Breast epithelium (tissue), 4 donors: Measurements from ENCODE around the gene TTC28. TPM values are rescaled to one million over a fixed set of nuclear protein-coding genes. Genes with fewer than 3 reads are reported as not detected.

Source experiments
- DNase-seq, 2 donors: peaks; one replicate each; pipeline ENCODE4 v3.0.0-alpha.2; 2019; ENCODE audit warnings: low spot score in 2 of 2
- H3K27ac ChIP-seq, 2 donors: fragments of 200-600 bp; sonication (generic) in 1 of 2; one replicate each; pipeline ENCODE4 v1.5.1; 2016 to 2019; ENCODE audit warnings: mild to moderate bottlenecking in 1 of 2
- H3K27me3 ChIP-seq, 2 donors: fragments of 200-600 bp; sonication (generic) in 1 of 2; one replicate each; pipeline versions ENCODE4 v1.5.1 to v1.6.0; 2017 to 2019; ENCODE audit warnings: control low read depth in 1 of 2, mild to moderate bottlenecking in 1 of 2
- H3K36me3 ChIP-seq: fragments of 200-600 bp; one replicate; pipeline ENCODE4 v1.5.1; 2019
- H3K4me1 ChIP-seq, 2 donors: fragments of 200-600 bp; sonication (generic); one replicate each; pipeline ENCODE4 v1.5.1; 2016 to 2019; ENCODE audit warnings: control low read depth in 1 of 2
- H3K4me3 ChIP-seq, 3 donors: fragments of 200-600 bp; sonication (generic); 1 replicate in 2 of 3; 2 replicates in 1 of 3; pipeline ENCODE4 v1.5.1; 2016 to 2019; ENCODE audit warnings: mild to moderate bottlenecking in 3 of 3, moderate library complexity in 2 of 3
- H3K9me3 ChIP-seq, 2 donors: fragments of 200-600 bp; sonication (generic) in 1 of 2; one replicate each; pipeline ENCODE4 v1.5.1; 2016 to 2019; ENCODE audit warnings: control low read depth in 1 of 2
- CTCF ChIP-seq, 3 donors: fragments of 450-650 bp; IDR thresholded peaks; one replicate each; pipeline ENCODE4 v1.5.1; 2016 to 2017; ENCODE audit warnings: antibody characterized with exemption in 3 of 3, mild to moderate bottlenecking in 3 of 3, moderate library complexity in 3 of 3
- POLR2A ChIP-seq: fragments of 450-650 bp; IDR thresholded peaks from one replicate; pipeline ENCODE4 v1.6.1; 2016; ENCODE audit warnings: antibody characterized with exemption, mild to moderate bottlenecking, moderate library complexity
- POLR2AphosphoS5 ChIP-seq, 3 donors: sonication (generic); formaldehyde crosslinking; IDR thresholded peaks; one replicate each; pipeline ENCODE4 v1.6.1; 2017; ENCODE audit warnings: antibody characterized with exemption in 3 of 3
- intact Hi-C: fragments of 100-400 bp; cut with DNase I; formaldehyde crosslinking; loops from one replicate; pipeline ENCODE4 v1.15.1; 2023; ENCODE audit warnings: low total_unique reads
- total RNA-seq, 3 donors: library from RNA; depleted of rRNA; stranded (reverse); fragments of >200 nt; gene quantifications; one replicate each; pipeline ENCODE4 v1.1.0, GENCODE V29; 2016

The TTC28 gene
- total RNA-seq, 3 donors from 2014 or later, result 33.5 to 43.3 (median 40.2) TPM

DNA sequence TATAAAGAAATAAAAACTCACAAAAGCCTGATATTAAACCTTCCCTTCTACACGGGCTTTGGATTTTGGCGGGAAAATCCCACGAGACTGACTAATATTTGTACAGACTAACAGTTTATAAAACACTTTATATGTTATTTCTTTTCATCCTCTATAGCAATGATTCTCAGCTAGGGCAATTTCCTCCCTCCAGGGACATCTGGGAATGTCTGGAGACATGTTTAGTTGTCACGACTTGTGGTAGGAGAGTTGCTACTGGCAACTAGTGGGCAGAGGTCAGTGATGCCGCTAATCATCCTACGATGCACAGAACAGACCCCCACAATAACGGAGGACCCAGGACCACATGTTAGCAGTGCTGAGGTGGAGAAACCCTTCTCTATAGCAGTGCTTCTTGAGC, 455.8 kb downstream of the TTC28 start:
- no peak for DNase-seq
- Histone ChIP-seq H3K4me1 (no peaks in the 10 kb centered on the region), H3K27me3 (no peaks in the 10 kb centered on the region), H3K4me3 (no peak overlapping the region), H3K36me3 (no peaks in the 10 kb centered on the region), H3K9me3 (no peaks in the 10 kb centered on the region), H3K27ac (no peak overlapping the region)
- intact Hi-C loops, result no loop called here
- TF ChIP-seq POLR2AphosphoS5 (IDR thresholded peaks at IDR 0.05) (no peak), POLR2A (no peak), CTCF (IDR thresholded peaks at IDR 0.05) (no peak)

GRCh38 chr22:28222976-28223745, 456.5 kb downstream of the TTC28 start:
- Histone ChIP-seq H3K9me3 (no peaks in the 10 kb centered on the region), H3K4me3 (no peak overlapping the region), H3K27ac (no peak overlapping the region), H3K27me3 (no peaks in the 10 kb centered on the region), H3K36me3 (no peaks in the 10 kb centered on the region), H3K4me1 (no peaks in the 10 kb centered on the region)
- TF ChIP-seq POLR2AphosphoS5 (IDR thresholded peaks at IDR 0.05), result no peak
- no peak for TF ChIP-seq CTCF (IDR thresholded peaks at IDR 0.05)
- TF ChIP-seq POLR2A, result no peak
- intact Hi-C loops, result no loop called here
- DNase-seq, result no peak

- Histone ChIP-seq H3K4me1 (no peaks in the 10 kb centered on the region), H3K27me3 (no peaks in the 10 kb centered on the region), H3K4me3 (no peak overlapping the region), H3K27ac (no peak overlapping the region), H3K36me3 (no peaks in the 10 kb centered on the region), H3K9me3 (no peaks in the 10 kb centered on the region)
- intact Hi-C loops, result no loop called here
- no peak for TF ChIP-seq POLR2AphosphoS5 (IDR thresholded peaks at IDR 0.05)
- no peak for TF ChIP-seq CTCF (IDR thresholded peaks at IDR 0.05)
- no peak for TF ChIP-seq POLR2A
- DNase-seq, result no peak
Observed at GRCh38 chr22:28222571-28222970, 457.1 kb downstream of the TTC28 start.

DNA sequence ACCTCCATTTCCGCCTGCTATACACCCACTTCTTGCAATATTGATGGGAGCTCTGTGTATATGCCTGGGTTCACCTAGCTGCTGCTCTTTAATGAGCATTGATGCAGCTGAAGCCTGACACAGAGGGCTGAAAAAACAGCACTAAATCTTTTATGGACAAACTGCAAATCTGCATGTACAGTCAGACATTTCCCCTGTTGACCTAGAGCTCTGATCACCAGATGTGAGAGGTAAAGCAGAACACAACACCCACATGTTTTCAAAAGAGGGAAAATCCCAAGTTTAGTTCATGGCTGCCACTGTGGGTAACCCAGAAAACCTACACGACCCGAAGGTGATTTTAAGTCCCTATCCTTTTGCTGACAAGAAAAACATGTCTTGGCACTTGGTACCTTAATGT, 457.6 kb downstream of the TTC28 start:
- Histone ChIP-seq H3K36me3 (no peaks in the 10 kb centered on the region), H3K9me3 (no peaks in the 10 kb centered on the region), H3K27me3 (no peaks in the 10 kb centered on the region), H3K4me3 (no peak overlapping the region), H3K4me1 (no peaks in the 10 kb centered on the region), H3K27ac (no peak overlapping the region)
- intact Hi-C loops, result no loop called here
- no peak for DNase-seq
- no peak for TF ChIP-seq POLR2A
- no peak for TF ChIP-seq CTCF (IDR thresholded peaks at IDR 0.05)
- no peak for TF ChIP-seq POLR2AphosphoS5 (IDR thresholded peaks at IDR 0.05)

- no peak overlapping the region for H3K4me3 ChIP-seq
- no peaks in the 10 kb centered on the region for H3K27me3 ChIP-seq
- H3K36me3 ChIP-seq, result no peaks in the 10 kb centered on the region
- intact Hi-C loops, result no loop called here
- no peaks in the 10 kb centered on the region for H3K9me3 ChIP-seq
- no peak for DNase-seq
- H3K4me1 ChIP-seq, result no peaks in the 10 kb centered on the region
- TF ChIP-seq POLR2A (no peak), POLR2AphosphoS5 (IDR thresholded peaks at IDR 0.05) (no peak), CTCF (IDR thresholded peaks at IDR 0.05) (no peak)
- no peak overlapping the region for H3K27ac ChIP-seq
Observed at GRCh38 chr22:28220626-28221363, 458.8 kb downstream of the TTC28 start.
